Dermis blood vessel endothelial cell (primary cell): Measurements from ENCODE around the gene PROSER2. TPM values are rescaled to one million over a fixed set of nuclear protein-coding genes. Genes with fewer than 3 reads are reported as not detected.
A peak's percentile ranks its signal among the peaks of the same experiment; 100 is the strongest.

Source experiments
- DNase-seq: peaks from one replicate; pipeline ENCODE4 v3.0.0; 2010
- total RNA-seq: library from RNA; depleted of rRNA; stranded (reverse); fragments of >200 nt; gene quantifications from 2 replicates; pipeline ENCODE4 v1.2.3, GENCODE V29; 2014

The PROSER2 gene
- total RNA-seq, 1 donor from 2014 or later: 7.5 TPM

DNA sequence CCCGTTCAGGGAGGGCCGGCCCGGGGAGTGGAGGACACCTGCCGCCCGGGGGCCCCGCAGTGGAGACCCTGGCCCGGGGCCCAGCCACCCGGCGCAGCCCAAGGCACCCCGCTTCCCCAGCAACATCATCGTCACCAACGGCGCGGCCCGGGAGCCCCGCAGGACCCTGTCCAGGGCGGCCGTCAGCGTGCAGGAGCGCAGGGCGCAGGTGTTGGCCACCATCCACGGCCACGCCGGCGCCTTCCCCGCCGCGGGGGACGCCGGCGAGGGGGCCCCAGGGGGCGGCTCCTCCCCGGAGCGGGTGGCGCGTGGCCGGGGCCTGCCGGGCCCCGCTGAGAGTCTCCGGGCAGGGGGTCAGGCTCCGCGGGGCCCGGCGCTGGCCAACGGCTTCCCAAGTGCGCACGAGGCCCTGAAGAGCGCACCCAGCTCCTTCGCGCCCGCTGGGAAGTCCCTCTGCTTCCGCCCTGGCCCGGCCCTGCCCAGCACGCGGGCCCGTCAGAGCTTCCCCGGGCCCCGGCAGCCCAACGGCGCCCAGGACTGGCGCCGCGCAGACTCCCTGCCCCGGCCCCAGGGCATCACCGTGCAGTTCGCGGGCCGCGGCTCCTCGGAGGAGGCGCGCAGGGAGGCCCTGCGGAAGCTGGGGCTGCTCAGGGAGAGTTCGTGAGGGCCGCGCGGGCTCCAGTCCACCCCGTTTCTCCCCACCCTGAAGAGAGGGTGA lies 46.7 kb downstream of the PROSER2 start:
- no peak for DNase-seq

- DNase-seq: no peak
Observed at GRCh38 chr10:11870461-11870780, 47.3 kb downstream of the PROSER2 start.

DNA sequence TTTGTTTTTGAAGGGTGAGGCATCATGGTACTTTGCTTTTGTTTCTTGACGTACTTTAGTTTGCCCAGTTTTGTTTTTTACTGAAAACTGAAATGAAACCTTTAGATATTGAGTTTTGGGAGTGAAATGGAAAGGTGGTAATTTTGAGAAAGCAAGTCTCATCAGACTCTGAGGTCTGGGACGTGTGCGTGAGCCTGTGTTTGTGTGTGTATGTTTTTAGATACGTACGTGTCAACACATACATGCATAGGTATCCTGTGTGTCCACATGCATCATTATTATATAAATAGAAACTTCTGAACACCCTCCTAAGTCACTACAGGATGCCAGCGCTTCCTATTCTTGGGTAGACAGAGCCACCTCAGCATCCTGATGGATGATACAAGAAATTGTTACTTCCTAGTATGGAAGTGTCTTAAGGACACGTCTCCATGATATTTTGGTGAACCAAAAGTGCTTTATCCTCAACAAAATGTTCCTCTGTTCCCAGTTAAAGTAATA lies 47.8 kb downstream of the PROSER2 start:
- peak; percentile 44 for DNase-seq

- peak; percentile 65 for DNase-seq
Observed at GRCh38 chr10:11871466-11871865, 48.3 kb downstream of the PROSER2 start.

DNA sequence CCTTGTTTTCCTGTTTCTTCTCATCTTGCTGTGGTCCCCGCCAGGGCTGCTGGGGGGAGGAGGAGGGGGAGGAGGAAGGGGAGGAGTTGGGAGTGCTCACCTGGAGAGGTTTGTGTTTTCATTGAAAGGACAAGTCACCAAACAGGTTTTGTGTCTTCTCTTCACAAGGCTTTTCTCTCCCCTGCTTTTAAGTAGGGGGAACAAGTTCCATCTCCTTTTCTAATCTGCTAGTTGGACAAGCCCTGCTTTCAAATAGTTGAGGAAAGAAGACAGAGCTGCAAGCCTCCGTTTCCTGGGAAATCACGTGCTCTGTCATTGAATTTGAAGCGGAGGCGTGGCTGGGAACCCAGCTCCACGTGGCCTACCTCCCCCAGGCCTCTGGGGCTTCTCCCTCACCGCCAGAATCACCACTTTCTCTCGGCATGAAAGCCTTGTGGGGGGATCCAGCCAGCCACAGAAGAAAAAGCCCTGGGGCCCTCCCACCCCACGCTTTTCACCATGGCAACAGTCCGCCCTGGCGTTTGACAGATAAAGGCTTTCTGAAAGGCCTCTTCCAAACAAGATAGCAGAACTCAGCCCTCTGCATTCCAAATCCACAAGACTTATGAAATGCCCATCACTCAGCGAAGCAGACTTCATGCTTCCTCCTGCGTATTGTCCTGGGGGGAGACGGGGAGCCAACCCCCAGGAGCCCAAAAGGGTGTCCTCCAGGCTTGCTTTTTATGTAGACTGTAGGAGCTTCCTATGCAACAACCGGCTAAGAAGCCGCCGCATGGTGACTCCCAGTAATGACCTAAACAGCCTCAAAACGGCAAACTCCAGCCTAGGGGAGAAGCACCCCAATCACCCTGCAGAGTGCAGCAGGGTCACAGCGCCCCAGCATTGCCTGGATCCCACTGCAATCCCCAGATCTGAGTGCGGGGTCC lies 51.7 kb downstream of the PROSER2 start:
- peak; percentile 32 for DNase-seq

GRCh38 chr10:11875494-11876281 lies 52.5 kb downstream of the PROSER2 start:
- peak; percentile 75 for DNase-seq

- no peak for DNase-seq
Observed at GRCh38 chr10:11876324-11876723, 53.2 kb downstream of the PROSER2 start.

- no peak for DNase-seq
Observed at GRCh38 chr10:11876805-11877590, 53.8 kb downstream of the PROSER2 start.

- no peak for DNase-seq
Observed at GRCh38 chr10:11877591-11877905, 54.4 kb downstream of the PROSER2 start.

GRCh38 chr10:11878776-11879175 lies 55.6 kb downstream of the PROSER2 start:
- no peak for DNase-seq

DNA sequence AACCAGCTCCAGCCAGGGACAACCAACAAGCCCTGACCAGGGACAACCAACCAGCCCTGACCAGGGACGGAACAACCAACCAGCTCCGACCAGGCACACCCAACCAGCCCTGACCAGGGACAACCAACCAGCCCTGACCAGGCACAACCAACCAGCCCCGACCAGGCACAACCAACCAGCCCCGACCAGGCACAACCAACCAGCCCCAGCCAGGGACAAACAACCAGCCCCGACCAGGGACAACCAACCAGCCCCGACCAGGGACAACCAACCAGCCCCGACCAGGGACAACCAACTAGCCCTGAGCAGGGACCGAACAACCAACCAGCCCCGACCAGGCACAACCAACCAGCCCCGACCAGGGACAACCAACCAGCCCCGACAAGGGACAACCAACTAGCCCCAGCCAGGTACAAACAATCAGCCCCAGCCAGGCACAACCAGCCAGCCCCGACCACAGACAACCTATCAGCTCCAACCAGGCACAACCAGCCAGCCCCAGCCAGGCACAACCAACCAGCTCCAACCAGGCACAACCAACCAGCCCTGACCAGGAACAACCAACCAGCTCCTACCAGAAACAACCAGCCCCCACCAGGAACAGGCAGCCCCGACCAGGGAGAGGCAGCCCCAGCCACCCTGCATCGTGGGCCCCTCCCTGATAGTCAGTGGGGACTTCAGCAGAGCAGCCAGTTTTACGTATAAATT lies 56.4 kb downstream of the PROSER2 start:
- DNase-seq: no peak

GRCh38 chr10:11880151-11881029 lies 57.2 kb downstream of the PROSER2 start:
- DNase-seq: no peak

DNA sequence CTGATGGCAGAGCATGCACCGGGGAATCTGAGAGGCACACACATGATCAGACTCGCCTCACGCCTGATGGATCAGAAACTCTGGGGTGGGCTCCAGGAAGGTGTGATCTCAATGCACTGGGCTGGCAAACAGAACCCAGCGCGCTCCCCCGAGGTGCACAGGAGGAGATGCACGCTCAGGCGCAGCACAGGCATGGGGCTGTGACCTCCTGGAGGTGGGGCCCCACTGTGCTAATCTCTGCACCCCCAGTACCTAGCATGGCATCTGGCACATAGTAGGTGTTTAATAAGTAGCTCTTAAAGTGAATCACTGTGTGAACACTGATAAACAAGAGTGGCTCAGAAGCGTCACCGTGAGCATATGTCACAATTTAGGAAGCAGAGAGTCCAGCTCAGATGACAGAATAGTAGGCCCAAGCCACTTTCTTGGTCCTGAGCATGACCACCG lies 57.9 kb downstream of the PROSER2 start:
- DNase-seq: no peak

- no peak for DNase-seq
Observed at GRCh38 chr10:11881477-11882417, 58.6 kb downstream of the PROSER2 start.

GRCh38 chr10:11882646-11883375 lies 59.7 kb downstream of the PROSER2 start:
- no peak for DNase-seq

DNA sequence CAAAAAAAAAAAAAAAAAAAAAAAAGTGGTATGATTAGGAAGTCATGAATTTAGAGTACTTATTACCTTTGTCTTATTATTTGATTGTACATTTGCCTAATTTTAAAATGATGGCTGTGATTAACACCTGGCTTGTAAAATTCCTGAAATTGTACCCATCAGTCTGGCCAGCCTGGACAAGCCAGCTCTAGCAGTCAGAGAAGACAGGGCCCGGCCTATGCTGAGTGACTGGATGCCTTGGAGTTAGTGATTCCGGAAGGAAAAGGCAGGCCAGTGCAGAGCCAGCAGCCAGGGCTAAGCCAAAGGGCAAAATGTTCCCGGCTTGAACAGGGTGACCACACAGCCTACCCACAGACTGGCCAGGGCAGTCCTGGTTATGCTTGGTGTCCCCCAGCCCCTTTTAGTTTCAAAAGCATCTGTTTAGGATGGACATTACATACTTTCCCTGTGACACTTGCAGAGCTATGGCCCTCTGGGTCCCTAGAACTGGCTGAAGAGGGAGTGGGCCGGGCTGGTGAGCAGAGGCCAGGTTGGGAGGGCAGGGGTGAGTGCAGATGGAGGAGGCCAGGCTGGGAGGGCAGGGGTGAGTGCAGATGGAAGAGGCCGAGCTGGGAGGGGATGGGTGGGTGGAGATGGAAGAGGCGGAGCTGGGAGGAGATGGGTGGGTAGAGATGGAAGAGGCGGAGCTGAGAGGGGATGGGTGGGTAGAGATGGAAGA lies 61.7 kb downstream of the PROSER2 start:
- no peak for DNase-seq

GRCh38 chr10:11885437-11886137 lies 62.4 kb downstream of the PROSER2 start:
- DNase-seq: no peak
